HL-60 (cell line): ENCODE measurements around the gene PSMD2.

ENCODE experiments used
- DNase-seq, 2 experiments: peaks; one replicate each; pipeline ENCODE4 v3.0.0-alpha.2; 2010 to 2020; ENCODE audit warnings: low read depth in 1 of 2, low spot score in 1 of 2
- H3K27ac ChIP-seq: fragments of 250-450 bp; sonication (Bioruptor Pico); replicated peaks from 2 replicates; pipeline ENCODE4 v1.5.1; 2020; ENCODE audit warnings: mild to moderate bottlenecking, moderate library complexity
- H3K27me3 ChIP-seq: fragments of 250-450 bp; sonication (Bioruptor Pico); 2 replicates; pipeline ENCODE4 v1.5.1; 2021; ENCODE audit warnings: mild to moderate bottlenecking, moderate library complexity; ENCODE audit not compliant: insufficient read depth, poor library complexity, severe bottlenecking
- H3K4me3 ChIP-seq: replicated peaks from 2 replicates; pipeline ENCODE4 v1.5.1; 2011; ENCODE audit warnings: mild to moderate bottlenecking, control low read depth, low read length; ENCODE audit not compliant: insufficient read depth
- GABPA ChIP-seq: IDR thresholded peaks from 2 replicates; pipeline ENCODE4 v1.6.1; 2012; ENCODE audit warnings: low read depth
- POLR2AphosphoS5 ChIP-seq: IDR thresholded peaks from 2 replicates; pipeline ENCODE4 v1.6.1; 2012; ENCODE audit warnings: low read depth
- SPI1 ChIP-seq: IDR thresholded peaks from 2 replicates; pipeline ENCODE4 v1.6.1; 2012; ENCODE audit warnings: low read depth, mild to moderate bottlenecking, borderline replicate concordance
- TF ChIP-seq, protein P1 (sequence below): IDR thresholded peaks from 2 replicates; pipeline ENCODE4 v1.6.1; 2012; ENCODE audit warnings: low read depth; ENCODE audit not compliant: insufficient replicate concordance
- TF ChIP-seq, protein P2 (sequence below): IDR thresholded peaks from one replicate; pipeline ENCODE4 v1.5.1; 2011; ENCODE audit warnings: low read length, control low read depth, inconsistent platforms; ENCODE audit not compliant: insufficient read depth

PSMD2 gene

GRCh38 chr3:184255291-184256039 lies 43.6 kb upstream of the PSMD2 start:
- TF ChIP-seq, protein P1, sequence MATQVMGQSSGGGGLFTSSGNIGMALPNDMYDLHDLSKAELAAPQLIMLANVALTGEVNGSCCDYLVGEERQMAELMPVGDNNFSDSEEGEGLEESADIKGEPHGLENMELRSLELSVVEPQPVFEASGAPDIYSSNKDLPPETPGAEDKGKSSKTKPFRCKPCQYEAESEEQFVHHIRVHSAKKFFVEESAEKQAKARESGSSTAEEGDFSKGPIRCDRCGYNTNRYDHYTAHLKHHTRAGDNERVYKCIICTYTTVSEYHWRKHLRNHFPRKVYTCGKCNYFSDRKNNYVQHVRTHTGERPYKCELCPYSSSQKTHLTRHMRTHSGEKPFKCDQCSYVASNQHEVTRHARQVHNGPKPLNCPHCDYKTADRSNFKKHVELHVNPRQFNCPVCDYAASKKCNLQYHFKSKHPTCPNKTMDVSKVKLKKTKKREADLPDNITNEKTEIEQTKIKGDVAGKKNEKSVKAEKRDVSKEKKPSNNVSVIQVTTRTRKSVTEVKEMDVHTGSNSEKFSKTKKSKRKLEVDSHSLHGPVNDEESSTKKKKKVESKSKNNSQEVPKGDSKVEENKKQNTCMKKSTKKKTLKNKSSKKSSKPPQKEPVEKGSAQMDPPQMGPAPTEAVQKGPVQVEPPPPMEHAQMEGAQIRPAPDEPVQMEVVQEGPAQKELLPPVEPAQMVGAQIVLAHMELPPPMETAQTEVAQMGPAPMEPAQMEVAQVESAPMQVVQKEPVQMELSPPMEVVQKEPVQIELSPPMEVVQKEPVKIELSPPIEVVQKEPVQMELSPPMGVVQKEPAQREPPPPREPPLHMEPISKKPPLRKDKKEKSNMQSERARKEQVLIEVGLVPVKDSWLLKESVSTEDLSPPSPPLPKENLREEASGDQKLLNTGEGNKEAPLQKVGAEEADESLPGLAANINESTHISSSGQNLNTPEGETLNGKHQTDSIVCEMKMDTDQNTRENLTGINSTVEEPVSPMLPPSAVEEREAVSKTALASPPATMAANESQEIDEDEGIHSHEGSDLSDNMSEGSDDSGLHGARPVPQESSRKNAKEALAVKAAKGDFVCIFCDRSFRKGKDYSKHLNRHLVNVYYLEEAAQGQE: no peak
- TF ChIP-seq, protein P2, sequence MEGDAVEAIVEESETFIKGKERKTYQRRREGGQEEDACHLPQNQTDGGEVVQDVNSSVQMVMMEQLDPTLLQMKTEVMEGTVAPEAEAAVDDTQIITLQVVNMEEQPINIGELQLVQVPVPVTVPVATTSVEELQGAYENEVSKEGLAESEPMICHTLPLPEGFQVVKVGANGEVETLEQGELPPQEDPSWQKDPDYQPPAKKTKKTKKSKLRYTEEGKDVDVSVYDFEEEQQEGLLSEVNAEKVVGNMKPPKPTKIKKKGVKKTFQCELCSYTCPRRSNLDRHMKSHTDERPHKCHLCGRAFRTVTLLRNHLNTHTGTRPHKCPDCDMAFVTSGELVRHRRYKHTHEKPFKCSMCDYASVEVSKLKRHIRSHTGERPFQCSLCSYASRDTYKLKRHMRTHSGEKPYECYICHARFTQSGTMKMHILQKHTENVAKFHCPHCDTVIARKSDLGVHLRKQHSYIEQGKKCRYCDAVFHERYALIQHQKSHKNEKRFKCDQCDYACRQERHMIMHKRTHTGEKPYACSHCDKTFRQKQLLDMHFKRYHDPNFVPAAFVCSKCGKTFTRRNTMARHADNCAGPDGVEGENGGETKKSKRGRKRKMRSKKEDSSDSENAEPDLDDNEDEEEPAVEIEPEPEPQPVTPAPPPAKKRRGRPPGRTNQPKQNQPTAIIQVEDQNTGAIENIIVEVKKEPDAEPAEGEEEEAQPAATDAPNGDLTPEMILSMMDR: no peak
- TF ChIP-seq GABPA (no peak), SPI1 (no peak), POLR2AphosphoS5 (no peak)
- no peak for DNase-seq

GRCh38 chr3:184257083-184257915 lies 41.7 kb upstream of the PSMD2 start:
- H3K27ac ChIP-seq: no peak overlapping the region
- H3K4me3 ChIP-seq: no peak overlapping the region
- DNase-seq: no peak
- TF ChIP-seq SPI1 (no peak), POLR2AphosphoS5 (no peak), GABPA (no peak)
- TF ChIP-seq, protein P2: no peak
- TF ChIP-seq, protein P1: no peak
- H3K27me3 ChIP-seq: peaks cover 17% of the 10 kb centered on the region

More at GRCh38 chr3:184255291-184256039, 43.6 kb upstream of the PSMD2 start:
- H3K4me3 ChIP-seq: no peak overlapping the region
- H3K27me3 ChIP-seq: peaks cover 4% of the 10 kb centered on the region
- no peak overlapping the region for H3K27ac ChIP-seq

DNA sequence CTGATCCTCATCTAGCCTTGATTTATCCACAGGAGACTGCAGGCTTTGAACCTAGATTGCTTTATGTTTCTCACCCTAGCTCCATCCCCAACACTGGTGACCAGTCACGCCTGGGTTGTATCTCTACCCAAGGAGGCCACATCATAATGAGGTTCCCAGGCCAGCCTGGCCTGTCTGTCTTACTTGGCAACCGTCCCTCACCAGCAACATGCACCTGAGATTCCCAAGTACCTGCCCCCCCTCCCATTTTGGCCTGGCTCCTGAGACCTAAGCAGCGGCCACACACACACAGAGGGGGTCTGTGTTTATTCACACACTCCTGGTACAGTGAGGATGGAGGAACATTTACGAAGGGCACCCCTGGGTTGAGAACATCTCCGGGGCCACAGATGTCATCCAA lies 40.1 kb upstream of the PSMD2 start:
- peaks cover 23% of the 10 kb centered on the region for H3K27me3 ChIP-seq
- H3K27ac ChIP-seq: no peak overlapping the region
- no peak for DNase-seq
- H3K4me3 ChIP-seq: no peak overlapping the region
- TF ChIP-seq, protein P1: no peak
- TF ChIP-seq, protein P2: no peak
